Ishikawa (cell line): ENCODE results near the gene REXO1.

ENCODE experiments used
- CEBPB ChIP-seq: IDR thresholded peaks from 2 replicates; pipeline ENCODE4 v1.6.1; 2012
- CREB1 ChIP-seq: IDR thresholded peaks from 2 replicates; pipeline ENCODE4 v1.6.1; 2012; ENCODE audit warnings: low read depth
- EGR1 ChIP-seq: IDR thresholded peaks from 2 replicates; pipeline ENCODE4 v1.6.1; 2012
- EP300 ChIP-seq: IDR thresholded peaks from 2 replicates; pipeline ENCODE4 v1.6.1; 2012; ENCODE audit warnings: borderline replicate concordance
- FOXM1 ChIP-seq: IDR thresholded peaks from 2 replicates; pipeline ENCODE4 v1.6.1; 2012; ENCODE audit warnings: low read depth, borderline replicate concordance
- MAX ChIP-seq: IDR thresholded peaks from 2 replicates; pipeline ENCODE4 v1.6.1; 2012
- NFIC ChIP-seq: IDR thresholded peaks from 2 replicates; pipeline ENCODE4 v1.6.1; 2012
- RAD21 ChIP-seq: IDR thresholded peaks from 2 replicates; pipeline ENCODE4 v1.6.1; 2012; ENCODE audit warnings: low read depth
- TAF1 ChIP-seq: IDR thresholded peaks from 2 replicates; pipeline ENCODE4 v1.6.1; 2012; ENCODE audit warnings: low read depth, mild to moderate bottlenecking
- TCF12 ChIP-seq: IDR thresholded peaks from 2 replicates; pipeline ENCODE4 v1.6.1; 2012; ENCODE audit warnings: low read depth
- TEAD4 ChIP-seq: IDR thresholded peaks from 2 replicates; pipeline ENCODE4 v1.6.1; 2012
- USF1 ChIP-seq: IDR thresholded peaks from 2 replicates; pipeline ENCODE4 v1.6.1; 2012
- YY1 ChIP-seq: IDR thresholded peaks from 2 replicates; pipeline ENCODE4 v1.6.1; 2012; ENCODE audit warnings: low read depth
- ZBTB7A ChIP-seq: IDR thresholded peaks from 2 replicates; pipeline ENCODE4 v1.6.1; 2012; ENCODE audit warnings: low read depth
- TF ChIP-seq, protein P1 (sequence below): IDR thresholded peaks from 2 replicates; pipeline ENCODE4 v1.6.1; 2012; ENCODE audit warnings: low read depth, mild to moderate bottlenecking

Gene REXO1

GRCh38 chr19:1882089-1882785 lies 34.0 kb upstream of the REXO1 start:
- TF ChIP-seq EP300 (no peak), FOXM1 (no peak), CREB1 (no peak), YY1 (no peak), CEBPB (no peak), NFIC (no peak), TAF1 (no peak), TCF12 (no peak), EGR1 (no peak), TEAD4 (no peak), USF1 (no peak), ZBTB7A (no peak), RAD21 (no peak), MAX (no peak)
- TF ChIP-seq, protein P1, sequence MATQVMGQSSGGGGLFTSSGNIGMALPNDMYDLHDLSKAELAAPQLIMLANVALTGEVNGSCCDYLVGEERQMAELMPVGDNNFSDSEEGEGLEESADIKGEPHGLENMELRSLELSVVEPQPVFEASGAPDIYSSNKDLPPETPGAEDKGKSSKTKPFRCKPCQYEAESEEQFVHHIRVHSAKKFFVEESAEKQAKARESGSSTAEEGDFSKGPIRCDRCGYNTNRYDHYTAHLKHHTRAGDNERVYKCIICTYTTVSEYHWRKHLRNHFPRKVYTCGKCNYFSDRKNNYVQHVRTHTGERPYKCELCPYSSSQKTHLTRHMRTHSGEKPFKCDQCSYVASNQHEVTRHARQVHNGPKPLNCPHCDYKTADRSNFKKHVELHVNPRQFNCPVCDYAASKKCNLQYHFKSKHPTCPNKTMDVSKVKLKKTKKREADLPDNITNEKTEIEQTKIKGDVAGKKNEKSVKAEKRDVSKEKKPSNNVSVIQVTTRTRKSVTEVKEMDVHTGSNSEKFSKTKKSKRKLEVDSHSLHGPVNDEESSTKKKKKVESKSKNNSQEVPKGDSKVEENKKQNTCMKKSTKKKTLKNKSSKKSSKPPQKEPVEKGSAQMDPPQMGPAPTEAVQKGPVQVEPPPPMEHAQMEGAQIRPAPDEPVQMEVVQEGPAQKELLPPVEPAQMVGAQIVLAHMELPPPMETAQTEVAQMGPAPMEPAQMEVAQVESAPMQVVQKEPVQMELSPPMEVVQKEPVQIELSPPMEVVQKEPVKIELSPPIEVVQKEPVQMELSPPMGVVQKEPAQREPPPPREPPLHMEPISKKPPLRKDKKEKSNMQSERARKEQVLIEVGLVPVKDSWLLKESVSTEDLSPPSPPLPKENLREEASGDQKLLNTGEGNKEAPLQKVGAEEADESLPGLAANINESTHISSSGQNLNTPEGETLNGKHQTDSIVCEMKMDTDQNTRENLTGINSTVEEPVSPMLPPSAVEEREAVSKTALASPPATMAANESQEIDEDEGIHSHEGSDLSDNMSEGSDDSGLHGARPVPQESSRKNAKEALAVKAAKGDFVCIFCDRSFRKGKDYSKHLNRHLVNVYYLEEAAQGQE, result no peak

- TF ChIP-seq FOXM1, result no peak
- no peak for TF ChIP-seq CREB1
- no peak for TF ChIP-seq CEBPB
- TF ChIP-seq MAX, result no peak
- no peak for TF ChIP-seq RAD21
- no peak for TF ChIP-seq USF1
- TF ChIP-seq, protein P1, result no peak
- no peak for TF ChIP-seq TEAD4
- TF ChIP-seq NFIC, result no peak
- no peak for TF ChIP-seq TAF1
- TF ChIP-seq TCF12, result no peak
- TF ChIP-seq ZBTB7A, result no peak
- TF ChIP-seq YY1, result no peak
- TF ChIP-seq EGR1, result no peak
- TF ChIP-seq EP300, result no peak
Observed at GRCh38 chr19:1880611-1881392, 32.5 kb upstream of the REXO1 start.

GRCh38 chr19:1876496-1877279 lies 28.4 kb upstream of the REXO1 start:
- 0 out of 2 replicates have a peak, but pooled peaks have one; percentile 2 for TF ChIP-seq TCF12

GRCh38 chr19:1875646-1876495 lies 27.6 kb upstream of the REXO1 start:
- TF ChIP-seq YY1 (0 out of 2 replicates have a peak, but pooled peaks have one; percentile 57), FOXM1 (no peak), EP300 (peak; percentile 18; the same call in 1 of the 2 replicates), TAF1 (peak; percentile 79), MAX (peak; percentile 98), USF1 (peak; percentile 99), CREB1 (0 out of 2 replicates have a peak, but pooled peaks have one; percentile 38), TCF12 (peak; percentile 53; the same call in 1 of the 2 replicates), CEBPB (no peak)
- TF ChIP-seq, protein P1, result no peak
